Natural killer cell (primary cell): ENCODE data around the gene NT5E. TPM values are rescaled to one million over a fixed set of nuclear protein-coding genes. Genes with fewer than 3 reads are reported as not detected.
"Not testable (repeated sequence)": the region's sequence is repeated elsewhere in the genome, so short reads cannot be mapped to it uniquely, and the experiment has no call there.

Source experiments
- ATAC-seq, 3 donors: fragments of 150-1000 bp in 2 of 3; fragments of 200-7000 bp in 1 of 3; cut with Tn5 transposase; 1 replicate in 1 of 3; 2 replicates in 2 of 3; pipeline ENCODE4 v1.10.0; 2021; ENCODE audit warnings: mild to moderate bottlenecking in 2 of 3, moderate library complexity in 2 of 3
- DNase-seq, 2 donors: peaks; one replicate each; pipeline versions ENCODE4 v3.0.0 to v3.0.0-alpha.2; 2013 to 2021; ENCODE audit warnings: mixed read lengths in 1 of 2
- H3K27ac ChIP-seq: one replicate; pipeline ENCODE4 v1.5.1; 2013; ENCODE audit warnings: mild to moderate bottlenecking, low read length
- H3K27me3 ChIP-seq: one replicate; pipeline ENCODE4 v1.6.1; 2013; ENCODE audit warnings: low read length; ENCODE audit not compliant: control insufficient read depth, insufficient read depth
- H3K36me3 ChIP-seq: one replicate; pipeline ENCODE4 v1.6.1; 2013; ENCODE audit warnings: low read length; ENCODE audit not compliant: control insufficient read depth, insufficient read depth
- H3K4me1 ChIP-seq: one replicate; pipeline ENCODE4 v1.6.1; 2013; ENCODE audit warnings: low read length; ENCODE audit not compliant: control insufficient read depth, insufficient read depth
- H3K4me3 ChIP-seq: one replicate; pipeline ENCODE4 v1.5.1; 2013; ENCODE audit warnings: low read length
- H3K9me3 ChIP-seq: one replicate; pipeline ENCODE4 v1.6.1; 2013; ENCODE audit warnings: low read length; ENCODE audit not compliant: control insufficient read depth, insufficient read depth
- H3K27ac Mint-ChIP-seq, 2 donors: one replicate each; pipeline ENCODE4 v1.8.0; 2022; ENCODE audit warnings: mild to moderate bottlenecking in 2 of 2, mixed read lengths in 2 of 2, moderate library complexity in 1 of 2
- H3K27me3 Mint-ChIP-seq, 2 donors: one replicate each; pipeline ENCODE4 v1.8.0; 2022; ENCODE audit warnings: low read depth in 2 of 2, mixed read lengths in 2 of 2
- H3K36me3 Mint-ChIP-seq: one replicate; pipeline ENCODE4 v1.8.0; 2022; ENCODE audit warnings: mixed read lengths
- H3K4me1 Mint-ChIP-seq, 2 donors: one replicate each; pipeline ENCODE4 v1.8.0; 2022; ENCODE audit warnings: mixed read lengths in 2 of 2
- H3K4me3 Mint-ChIP-seq: one replicate; pipeline ENCODE4 v1.8.0; 2022; ENCODE audit warnings: mild to moderate bottlenecking, moderate library complexity, mixed read lengths
- H3K9me3 Mint-ChIP-seq, 2 donors: one replicate each; pipeline ENCODE4 v1.8.0; 2022; ENCODE audit warnings: mixed read lengths in 2 of 2
- CTCF ChIP-seq: fragments of 200-600 bp; IDR thresholded peaks from one replicate; pipeline ENCODE4 v1.8.0; 2022; ENCODE audit warnings: antibody characterized with exemption
- WGBS: methylation state at CpG from one replicate; pipeline ENCODE4 v1.1.7; 2013; ENCODE audit warnings: missing lambda C conversion rate; ENCODE audit not compliant: insufficient coverage; 5-methylcytosine and 5-hydroxymethylcytosine counted together
- intact Hi-C: fragments of 100-400 bp; cut with micrococcal nuclease; formaldehyde crosslinking; loops from one replicate; pipeline ENCODE4 v1.14.2; 2022
- total RNA-seq, 4 donors: library from RNA; stranded (reverse); fragments of 120-200 nt in 1 of 4; gene quantifications; one replicate each; pipeline versions ENCODE4 v1.2.3 to v1.2.4, GENCODE V29; 2013 to 2022

The NT5E gene
- total RNA-seq, 3 donors from 2014 or later (not counting 1 experiment from before 2014, with no cell fraction given) = 0.57 to 0.70 TPM; not detected in 1

DNA sequence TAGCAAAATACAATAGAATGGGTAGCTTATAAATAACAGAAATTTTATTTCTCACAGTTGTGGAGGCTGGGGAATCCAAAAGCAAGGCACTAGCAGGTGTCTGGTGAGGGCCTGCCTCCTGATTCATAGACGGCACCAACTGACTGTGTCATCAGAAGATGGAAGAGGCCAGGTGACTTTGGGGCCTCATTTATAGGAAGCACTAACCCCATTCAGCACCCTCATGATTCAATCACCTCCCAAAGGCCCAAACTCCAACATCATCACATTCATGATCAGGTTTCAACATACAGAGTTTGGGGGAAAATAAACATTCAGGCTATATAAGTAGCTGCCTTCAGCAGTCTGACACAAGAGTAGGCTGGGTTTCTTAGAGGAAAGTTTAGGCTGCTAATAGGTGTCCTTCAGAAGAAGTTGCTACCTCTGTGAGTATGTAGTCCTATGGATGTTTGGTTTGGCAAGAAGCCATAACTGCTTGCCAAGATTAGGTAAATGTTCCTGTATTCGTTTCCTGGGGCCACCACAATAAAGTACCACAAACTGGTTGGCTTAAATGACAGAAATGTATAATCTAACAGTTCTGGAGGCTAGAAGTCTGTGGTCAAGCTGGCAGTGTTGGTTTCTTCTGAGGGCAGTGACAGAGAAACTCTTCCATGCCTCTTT is 48.8 kb downstream of the NT5E start:
- no peak overlapping the region for H3K4me3 Mint-ChIP-seq
- H3K27ac Mint-ChIP-seq = no peak overlapping the region
- TF ChIP-seq CTCF = no peak
- Histone ChIP-seq H3K27ac (no peak overlapping the region), H3K36me3 (peaks cover 7% of the 10 kb centered on the region), H3K9me3 (peaks cover 8% of the 10 kb centered on the region), H3K4me3 (no peak overlapping the region), H3K27me3 (no peaks in the 10 kb centered on the region), H3K4me1 (peaks cover 3% of the 10 kb centered on the region)
- H3K9me3 Mint-ChIP-seq = no peaks in the 10 kb centered on the region
- ATAC-seq = peak in 1 of 3 donors; percentile 25
- intact Hi-C loops = no loop called here
- DNase-seq = peak in 1 of 2 donors; percentile 19
- WGBS = 80% methylated on average over 1 of the region's 2 CpGs
- H3K27me3 Mint-ChIP-seq = no peaks in the 10 kb centered on the region
- H3K4me1 Mint-ChIP-seq = peaks cover 19 to 29% of the 10 kb centered on the region in 2 donors
- peaks cover 8% of the 10 kb centered on the region for H3K36me3 Mint-ChIP-seq

- H3K9me3 ChIP-seq = no peaks in the 10 kb centered on the region
- peaks cover 34% of the 10 kb centered on the region for H3K36me3 ChIP-seq
- DNase-seq = no peak
- no peaks in the 10 kb centered on the region for H3K27me3 ChIP-seq
- H3K4me1 ChIP-seq = no peaks in the 10 kb centered on the region
- peaks cover 32% of the 10 kb centered on the region for H3K36me3 Mint-ChIP-seq
- 90% methylated on average over 8 of the region's 8 CpGs for WGBS
- no peak for TF ChIP-seq CTCF
- no peak overlapping the region for H3K27ac ChIP-seq
- H3K9me3 Mint-ChIP-seq = no peaks in the 10 kb centered on the region
- no peaks in the 10 kb centered on the region for H3K4me1 Mint-ChIP-seq
- intact Hi-C loops = no loop called here
- no peak for ATAC-seq
- H3K4me3 ChIP-seq = no peak overlapping the region
- H3K4me3 Mint-ChIP-seq = no peak overlapping the region
- H3K27me3 Mint-ChIP-seq = no peaks in the 10 kb centered on the region
- H3K27ac Mint-ChIP-seq = no peak overlapping the region
Measured at GRCh38 chr6:85506441-85507093, 56.7 kb downstream of the NT5E start.

- Mint-ChIP-seq H3K9me3 (no peaks in the 10 kb centered on the region), H3K27me3 (no peaks in the 10 kb centered on the region), H3K36me3 (peaks cover 34% of the 10 kb centered on the region), H3K4me1 (no peaks in the 10 kb centered on the region), H3K27ac (no peak overlapping the region), H3K4me3 (no peak overlapping the region)
- no peak for TF ChIP-seq CTCF
- Histone ChIP-seq H3K9me3 (no peaks in the 10 kb centered on the region), H3K27me3 (no peaks in the 10 kb centered on the region), H3K4me1 (no peaks in the 10 kb centered on the region), H3K4me3 (no peak overlapping the region), H3K27ac (no peak overlapping the region), H3K36me3 (peaks cover 60% of the 10 kb centered on the region)
- intact Hi-C loops = no loop called here
- ATAC-seq (no peak), DNase-seq (no peak)
Measured at GRCh38 chr6:85516168-85516567, 66.3 kb downstream of the NT5E start.

- H3K27me3 Mint-ChIP-seq, intact Hi-C loops, H3K27me3 ChIP-seq, H3K9me3 ChIP-seq, H3K4me3 Mint-ChIP-seq, H3K9me3 Mint-ChIP-seq, H3K27ac Mint-ChIP-seq, H3K4me3 ChIP-seq, H3K4me1 ChIP-seq, ATAC-seq, H3K27ac ChIP-seq, DNase-seq, H3K4me1 Mint-ChIP-seq: not testable (repeated sequence)
- peaks cover 62% of the 10 kb centered on the region for H3K36me3 ChIP-seq
- peaks cover 41% of the 10 kb centered on the region for H3K36me3 Mint-ChIP-seq
- WGBS = 84% methylated on average over 2 of the region's 2 CpGs
Measured at GRCh38 chr6:85524281-85524680, 74.4 kb downstream of the NT5E start.
